HG02642 (cell line): ENCODE results near the gene PTGDS.

ENCODE experiments used
- ATAC-seq: cut with Tn5 transposase; IDR thresholded peaks from one replicate; pipeline ENCODE4 v1.9.1; 2021; ENCODE audit warnings: mild to moderate bottlenecking; ENCODE audit not compliant: unreplicated experiment, poor library complexity

Gene PTGDS

GRCh38 chr9:136957461-136957860, 19.8 kb upstream of the PTGDS start:
- no peak for ATAC-seq

GRCh38 chr9:136957901-136958300, 19.4 kb upstream of the PTGDS start:
- no peak for ATAC-seq

- no peak for ATAC-seq
These were observed 18.8 kb upstream of the PTGDS start for GRCh38 chr9:136958473-136958872.

GRCh38 chr9:136958898-136959850, 18.1 kb upstream of the PTGDS start:
- ATAC-seq = no peak

- ATAC-seq = no peak
These were observed 16.9 kb upstream of the PTGDS start for GRCh38 chr9:136960212-136960937.

DNA sequence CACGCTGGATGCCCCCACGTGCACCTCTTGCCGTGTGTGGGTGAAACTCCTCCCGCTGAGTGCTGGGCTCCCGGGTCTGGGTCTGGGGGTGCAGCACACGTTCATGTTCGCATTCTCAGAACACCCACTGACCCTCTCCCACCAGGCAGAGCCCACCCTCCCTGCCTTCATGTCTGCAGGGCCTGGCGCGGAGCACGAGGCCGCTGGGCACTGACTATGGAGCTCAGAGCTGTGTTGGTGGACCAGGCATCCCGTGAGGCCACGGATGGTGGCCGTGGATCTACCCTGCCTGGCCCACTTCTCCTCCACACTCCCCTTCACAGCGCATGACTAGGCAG, 16.4 kb upstream of the PTGDS start:
- no peak for ATAC-seq

DNA sequence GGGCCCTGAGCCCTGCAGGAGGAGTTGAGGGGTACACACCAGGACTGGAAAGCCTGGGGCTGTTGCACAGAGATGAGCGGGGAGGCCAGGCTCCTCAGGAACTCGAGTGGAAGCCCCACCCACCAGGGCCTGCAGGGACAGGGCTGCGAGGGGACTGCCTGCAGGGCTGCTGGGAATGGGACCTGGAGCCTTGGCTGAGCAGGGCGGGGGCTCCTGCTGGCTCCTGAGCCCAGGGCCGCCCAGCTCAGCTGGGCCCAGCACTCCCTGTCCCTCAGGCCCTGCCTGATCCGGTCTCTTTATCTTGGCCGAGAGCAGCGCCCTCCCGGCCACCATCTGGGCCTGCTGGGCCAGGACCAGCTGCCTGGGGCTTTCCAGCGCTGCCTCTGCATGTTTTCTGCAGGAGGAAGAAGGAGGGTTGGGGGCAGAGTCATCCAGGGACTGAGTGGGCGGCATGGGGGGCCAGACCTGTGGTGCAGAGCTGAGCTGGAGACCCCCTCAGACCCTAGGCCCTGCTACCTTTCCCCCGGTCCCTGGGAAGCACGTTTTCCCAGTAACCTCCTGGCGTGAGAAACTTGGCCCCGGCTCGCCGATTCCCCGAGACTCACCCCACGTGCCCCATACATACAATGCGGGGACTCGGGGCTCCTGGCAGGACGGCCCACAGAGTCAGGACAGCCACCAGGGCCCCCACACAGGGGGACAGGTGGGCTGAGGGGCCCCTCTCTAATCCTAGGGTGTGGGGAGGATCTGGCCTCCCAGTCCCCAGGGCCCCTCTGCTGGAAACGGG, 15.8 kb upstream of the PTGDS start:
- ATAC-seq = no peak

- ATAC-seq = no peak
These were observed 15.1 kb upstream of the PTGDS start for GRCh38 chr9:136962163-136962562.

- no peak for ATAC-seq
These were observed 14.5 kb upstream of the PTGDS start for GRCh38 chr9:136962701-136963248.

DNA sequence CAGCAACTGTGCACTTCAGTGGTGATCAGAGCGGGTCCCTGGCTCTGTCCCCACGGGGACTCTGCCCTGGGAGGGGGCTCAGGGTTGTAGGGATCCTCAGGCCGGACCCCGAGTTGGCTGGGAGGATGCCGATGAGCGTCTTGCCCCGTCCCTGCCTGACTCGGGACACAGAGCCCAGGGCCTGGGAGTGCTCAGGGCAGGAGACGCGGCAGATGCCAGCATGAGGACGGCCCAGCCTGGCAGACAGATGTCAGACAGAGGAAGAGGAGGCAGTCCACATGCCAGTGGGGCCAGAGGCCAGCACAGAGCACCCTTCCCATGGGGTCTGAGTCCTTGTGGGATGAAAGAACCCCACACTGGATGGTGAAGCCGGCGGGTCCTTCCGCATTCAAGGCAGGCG, 14.0 kb upstream of the PTGDS start:
- no peak for ATAC-seq

GRCh38 chr9:136963751-136964150, 13.6 kb upstream of the PTGDS start:
- ATAC-seq = no peak

- ATAC-seq = no peak
These were observed 13.1 kb upstream of the PTGDS start for GRCh38 chr9:136964171-136964689.

DNA sequence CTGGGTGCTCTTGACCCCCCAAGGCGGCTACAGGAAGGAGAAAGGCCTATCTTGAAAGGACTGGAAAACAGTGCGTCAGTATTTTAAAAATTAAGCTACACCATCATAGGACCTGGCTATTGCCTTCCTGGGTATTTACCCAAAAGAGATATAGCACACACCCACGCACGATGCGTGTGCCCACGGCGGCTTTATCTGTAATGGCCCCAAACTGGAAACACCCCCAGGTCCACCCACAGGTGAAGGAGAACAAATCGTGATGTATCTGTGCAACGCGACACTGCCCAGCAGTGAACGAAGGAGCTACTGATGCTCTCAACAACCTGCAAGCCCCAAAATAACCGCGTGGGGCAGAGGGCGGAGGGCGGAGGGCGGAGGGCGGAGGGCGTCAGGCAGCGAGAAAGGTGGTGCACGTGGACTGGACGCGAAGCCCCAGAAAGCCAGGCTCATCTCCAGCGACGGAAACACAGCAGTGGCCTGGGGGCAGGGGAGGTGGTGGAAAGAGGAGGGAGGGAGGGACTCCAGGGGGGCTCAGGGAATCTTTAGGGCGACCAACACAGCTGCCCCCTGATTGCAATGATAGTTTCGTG, 12.4 kb upstream of the PTGDS start:
- no peak for ATAC-seq

GRCh38 chr9:136965771-136966484, 11.4 kb upstream of the PTGDS start:
- ATAC-seq = no peak

GRCh38 chr9:136968333-136969127, 8.8 kb upstream of the PTGDS start:
- no peak for ATAC-seq

- ATAC-seq = no peak
These were observed 8.2 kb upstream of the PTGDS start for GRCh38 chr9:136969150-136969549.

DNA sequence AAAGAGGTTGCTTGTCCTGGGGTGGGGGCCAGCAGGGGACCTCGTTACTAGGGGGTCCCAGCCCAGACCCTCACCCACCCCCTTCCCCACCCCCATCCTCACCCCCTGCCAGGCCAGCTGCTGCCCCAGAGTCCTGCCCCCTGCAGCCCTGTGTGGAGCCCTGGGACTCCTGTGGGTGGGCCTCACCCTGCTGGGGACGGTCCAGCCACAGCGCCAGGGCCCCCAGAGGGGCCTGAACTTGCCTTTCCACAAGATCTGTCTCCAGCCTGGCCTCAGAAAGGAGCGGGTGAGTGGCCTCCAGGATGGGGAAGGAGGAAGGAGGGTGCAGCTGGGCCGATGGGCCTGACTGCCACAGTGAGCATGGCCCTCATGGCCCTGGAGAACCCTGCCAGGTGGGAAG, 7.5 kb upstream of the PTGDS start:
- ATAC-seq = no peak

DNA sequence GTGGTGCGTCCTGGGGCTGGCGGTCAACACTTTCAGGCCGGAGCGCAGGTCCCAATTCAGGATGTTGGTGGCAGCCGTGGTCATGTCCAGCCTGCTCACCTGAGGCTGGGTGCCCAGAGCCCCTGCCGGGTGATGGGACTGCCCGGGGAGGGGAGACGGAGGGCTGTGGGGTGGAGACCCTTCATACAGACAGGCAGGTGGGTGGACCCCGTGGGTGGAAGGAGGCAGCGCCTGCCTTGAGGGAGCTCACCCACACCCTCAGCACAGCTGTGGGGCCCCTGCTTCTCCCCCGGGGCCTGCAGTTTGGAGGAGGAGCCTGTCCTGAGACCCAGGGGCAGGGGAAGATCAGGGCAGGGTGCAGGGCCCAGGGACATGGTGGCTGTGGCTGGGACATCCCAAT, 6.9 kb upstream of the PTGDS start:
- ATAC-seq = no peak

DNA sequence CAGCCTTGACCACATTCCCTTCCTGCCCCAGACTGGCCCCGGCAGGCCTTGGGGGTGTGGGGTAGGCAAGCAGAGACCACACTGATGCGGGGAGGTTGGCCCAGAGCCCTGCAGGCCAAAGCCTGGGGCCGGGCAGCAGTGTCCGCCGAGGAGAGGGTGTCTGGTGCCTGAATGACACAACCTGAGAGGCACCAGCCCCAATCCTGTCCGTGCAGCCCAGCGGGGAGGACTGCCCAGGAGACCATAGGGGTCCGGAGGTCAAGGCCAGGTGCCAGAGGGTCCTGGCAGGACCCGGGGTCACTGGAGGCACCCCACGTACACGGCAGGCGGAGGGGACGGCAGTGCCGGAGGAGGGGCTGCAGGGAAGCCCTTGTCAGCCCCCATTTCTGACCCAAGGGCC, 5.6 kb upstream of the PTGDS start:
- ATAC-seq = no peak
